Aorta (tissue), 5 donors: ENCODE data around the gene BIVM. TPM values are rescaled to one million over a fixed set of nuclear protein-coding genes. Genes with fewer than 3 reads are reported as not detected.

Source experiments
- ATAC-seq: fragments of 200-7000 bp; cut with Tn5 transposase; one replicate; pipeline ENCODE4 v1.9.1; 2022; ENCODE audit warnings: moderate library complexity; ENCODE audit not compliant: low FRiP score
- DNase-seq, 2 donors: peaks; one replicate each; pipeline ENCODE4 v3.0.0-alpha.2; 2020
- H3K27ac ChIP-seq, 2 donors: one replicate each; pipeline ENCODE4 v1.5.1; 2013; ENCODE audit warnings: low read length in 2 of 2, mild to moderate bottlenecking in 2 of 2, moderate library complexity in 2 of 2, control low read depth in 1 of 2, inconsistent platforms in 1 of 2, low read depth in 1 of 2
- H3K27me3 ChIP-seq, 2 donors: one replicate each; pipeline ENCODE4 v1.6.1; 2013; ENCODE audit warnings: control low read depth in 1 of 2, low read length in 1 of 2, mild to moderate bottlenecking in 1 of 2, moderate library complexity in 1 of 2; ENCODE audit not compliant: insufficient read depth in 2 of 2, control insufficient read depth in 1 of 2
- H3K36me3 ChIP-seq, 2 donors: one replicate each; pipeline ENCODE4 v1.6.1; 2013; ENCODE audit warnings: control low read depth in 1 of 2, low read length in 1 of 2, mild to moderate bottlenecking in 1 of 2; ENCODE audit not compliant: insufficient read depth in 2 of 2, control insufficient read depth in 1 of 2
- H3K4me1 ChIP-seq, 2 donors: one replicate each; pipeline ENCODE4 v1.6.1; 2013; ENCODE audit warnings: low read length in 2 of 2, control low read depth in 1 of 2, mild to moderate bottlenecking in 1 of 2, moderate library complexity in 1 of 2; ENCODE audit not compliant: insufficient read depth in 2 of 2, control insufficient read depth in 1 of 2
- H3K4me3 ChIP-seq, 2 donors: one replicate each; pipeline ENCODE4 v1.5.1; 2013; ENCODE audit warnings: low read length in 2 of 2, control low read depth in 1 of 2, mild to moderate bottlenecking in 1 of 2
- H3K9me3 ChIP-seq: one replicate; pipeline ENCODE4 v1.6.1; 2013; ENCODE audit warnings: mild to moderate bottlenecking, low read length; ENCODE audit not compliant: control insufficient read depth
- WGBS, 2 donors: extraction: QIAGEN DNeasy Blood & Tissue Kit; methylation state at CpG; one replicate each; pipeline ENCODE4 v1.1.7; 2013; 5-methylcytosine and 5-hydroxymethylcytosine counted together
- intact Hi-C, 2 donors: fragments of 100-400 bp; cut with DNase I; formaldehyde crosslinking; loops; one replicate each; pipeline versions ENCODE4 v1.14.2 to v1.15.0; 2022
- polyA plus RNA-seq, 2 donors: library from polyadenylated mRNA; stranded (reverse); fragments of 200-250 nt; gene quantifications; one replicate each; pipeline ENCODE4 v1.2.3, GENCODE V29; 2013
- total RNA-seq, 2 donors: library from RNA; stranded (reverse); fragmentation: NEBNext Ultra II Directional; extraction: Animal tissue kit (Norgen Biotek cat#: 25700); gene quantifications; one replicate each; pipeline ENCODE4 v1.2.1, GENCODE V29; 2021
- donor health status: healthy with polysubstance abuse.
- donor health status: Bipolar disorder and iron deficiency.
- donor health status: DM: no; HTN: no; CAD: no.
- donor health status: DM: no; HTN: no; CAD: no.
- donor health status: DM: yes; HTN: yes; CAD: no.

The BIVM gene
- total and polyA plus RNA-seq, 4 donors: 5.1 to 30.4 (median 16.6) TPM

DNA sequence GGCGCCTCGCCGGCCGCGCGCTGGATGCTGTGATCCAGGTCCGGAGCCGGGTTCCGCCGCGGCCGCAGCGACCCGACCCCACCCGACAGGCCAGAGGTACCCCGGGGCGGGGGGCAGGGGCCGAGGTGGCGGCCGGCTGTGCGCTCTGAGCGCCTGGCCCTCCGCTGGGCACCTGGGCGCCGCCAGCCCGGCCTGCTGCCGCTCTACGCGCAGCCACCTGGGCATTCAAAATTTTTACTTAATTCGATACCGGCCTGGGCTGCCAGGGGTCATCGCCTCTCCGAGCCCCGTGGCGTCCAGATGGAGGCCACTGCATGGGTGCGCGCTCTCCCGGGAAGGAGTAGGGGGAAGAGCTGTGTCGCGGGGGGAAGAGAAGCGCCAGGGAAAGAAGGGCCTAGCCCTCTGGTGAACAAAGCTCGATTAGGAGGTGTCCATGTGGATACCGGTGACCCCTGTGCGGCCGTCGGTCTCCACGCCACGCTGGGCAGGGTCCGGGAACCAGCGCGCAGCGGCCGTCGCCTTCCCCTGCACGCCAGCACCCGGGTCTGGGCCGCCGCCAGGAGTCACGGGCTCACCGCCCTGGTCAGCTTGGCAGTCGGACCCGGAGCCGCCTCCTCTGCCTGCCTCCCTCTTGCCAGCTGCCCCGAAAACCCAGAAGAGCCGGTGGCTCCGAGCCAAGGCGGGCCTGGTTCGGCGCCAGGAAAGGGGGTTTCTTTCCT is 666 bp downstream of the BIVM start:
- WGBS, 2 donors: 0 to 1% methylated on average over 54 to 69 of the region's 69 CpGs
- ATAC-seq (peak; percentile 70), DNase-seq (peak; percentile 60 to 85)
- H3K36me3 ChIP-seq: no peaks in the 10 kb centered on the region
- intact Hi-C loops: loop anchor here (2.0 to 5.0 kb wide), 4 partner anchors 27 to 203 kb away; partner anchors contain the start of genes TEX30 (in 2 of the 2), ERCC5 (in 1 of the 2) and TPP2 (in 1 of the 2)
- H3K4me3 ChIP-seq: peak overlapping the region; percentile 65 to 66
- H3K4me1 ChIP-seq: no peaks in the 10 kb centered on the region
- no peaks in the 10 kb centered on the region for H3K27me3 ChIP-seq
- H3K27ac ChIP-seq: peak overlapping the region in 1 of 2 donors; percentile 25
- H3K9me3 ChIP-seq: no peaks in the 10 kb centered on the region

DNA sequence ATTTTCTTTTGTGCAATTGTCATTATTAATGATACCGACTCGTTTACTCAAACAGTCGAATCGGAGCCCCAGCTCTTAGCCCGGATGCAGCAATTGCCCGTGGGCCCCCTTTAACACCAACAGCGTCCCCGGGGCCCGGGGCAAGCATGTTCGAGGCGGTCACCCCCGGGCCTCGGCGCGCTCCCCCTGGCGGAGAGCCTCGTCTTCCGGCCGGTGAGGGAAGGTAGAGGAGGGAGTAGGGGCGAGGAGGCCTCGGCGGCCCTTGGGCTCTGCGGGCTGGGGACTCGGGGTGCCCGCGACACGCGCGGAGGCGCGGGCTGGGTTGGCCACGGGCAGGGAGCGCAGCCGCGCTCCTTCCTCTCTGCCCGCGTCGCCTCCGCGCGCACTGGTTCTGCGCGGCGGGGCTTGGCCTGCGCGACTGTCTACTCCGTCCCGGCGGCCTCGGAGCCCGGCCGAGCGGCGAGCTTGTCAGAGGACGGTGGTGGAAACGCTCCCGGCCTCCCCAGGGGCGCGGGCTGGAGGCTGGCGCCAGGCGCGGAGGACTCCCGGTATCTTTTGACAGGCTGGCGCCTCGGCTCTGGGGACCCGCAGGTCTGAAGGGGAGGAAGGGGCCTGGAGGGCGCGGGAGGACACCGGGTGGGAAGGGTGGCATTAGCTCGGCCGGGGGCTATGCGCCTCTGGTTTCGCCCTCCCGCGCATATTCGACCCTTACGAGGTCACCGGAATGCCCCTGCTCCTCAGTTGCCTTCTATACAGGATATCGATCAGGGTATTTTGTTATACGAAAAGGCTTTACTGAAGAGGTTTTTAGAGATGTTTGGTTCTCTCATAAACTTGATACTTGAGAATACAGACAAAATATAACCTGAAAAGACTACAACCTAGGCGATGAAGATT is 1.5 kb downstream of the BIVM start:
- no peaks in the 10 kb centered on the region for H3K4me1 ChIP-seq
- peak; percentile 90 for ATAC-seq
- H3K36me3 ChIP-seq: no peaks in the 10 kb centered on the region
- H3K9me3 ChIP-seq: no peaks in the 10 kb centered on the region
- no peaks in the 10 kb centered on the region for H3K27me3 ChIP-seq
- 1 to 2% methylated on average over 70 to 81 of the region's 81 CpGs for WGBS, 2 donors
- intact Hi-C loops: loop anchor here (2.0 kb wide), 2 partner anchors 28 to 44 kb away; partner anchors contain the start of gene TEX30 (in 1 of the 2)
- peak overlapping the region; percentile 14 to 59 for H3K27ac ChIP-seq
- peak; percentile 87 to 94 for DNase-seq
- peak overlapping the region; percentile 65 to 66 for H3K4me3 ChIP-seq

DNA sequence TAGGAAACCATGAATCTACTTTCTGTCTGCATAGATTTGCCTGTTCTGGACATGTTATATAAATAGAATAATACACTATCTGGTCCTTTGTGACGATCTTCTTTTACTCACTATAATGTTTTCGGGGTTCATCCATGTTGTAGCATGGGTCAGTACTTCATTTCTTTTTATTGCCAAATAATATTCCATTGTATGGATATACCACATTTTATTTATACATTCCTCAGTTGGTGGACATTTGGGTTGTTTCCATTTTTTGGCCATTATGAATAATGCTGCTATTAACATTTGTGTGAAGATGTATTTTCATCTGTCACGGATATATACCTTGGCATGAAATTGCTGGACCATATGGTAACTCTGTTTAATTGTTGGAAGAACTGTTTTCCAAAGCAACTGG is 6.8 kb downstream of the BIVM start:
- ATAC-seq (no peak), DNase-seq (no peak)
- peaks cover 0 to 2% of the 10 kb centered on the region in 2 donors for H3K36me3 ChIP-seq
- H3K4me1 ChIP-seq: no peaks in the 10 kb centered on the region
- intact Hi-C loops: no loop called here
- H3K9me3 ChIP-seq: no peaks in the 10 kb centered on the region
- no peak overlapping the region for H3K4me3 ChIP-seq
- H3K27me3 ChIP-seq: no peaks in the 10 kb centered on the region
- H3K27ac ChIP-seq: no peak overlapping the region
- WGBS, 2 donors: 97% methylated on average over 3 of the region's 3 CpGs

DNA sequence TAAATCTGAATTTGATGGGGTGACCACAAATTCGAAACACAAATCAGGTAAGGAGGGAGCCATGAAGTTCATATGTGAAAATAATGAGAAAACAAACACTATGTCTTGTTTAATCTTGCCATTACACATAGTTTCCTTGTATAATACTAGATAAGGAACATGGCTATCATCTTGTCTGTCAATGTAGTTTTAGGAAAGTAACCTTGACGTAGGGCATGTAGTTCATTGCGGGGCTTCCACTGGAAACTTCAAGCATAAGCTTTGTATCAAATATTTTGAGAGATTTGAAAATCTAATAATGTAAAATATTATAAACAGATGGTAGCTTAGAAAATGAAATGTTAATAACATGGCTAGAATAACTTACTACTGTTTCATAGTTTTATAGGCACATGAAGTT is 8.8 kb downstream of the BIVM start:
- H3K4me1 ChIP-seq: no peaks in the 10 kb centered on the region
- ATAC-seq: no peak
- DNase-seq: no peak
- H3K9me3 ChIP-seq: no peaks in the 10 kb centered on the region
- no peaks in the 10 kb centered on the region for H3K27me3 ChIP-seq
- 92% methylated on average over 3 of the region's 3 CpGs for WGBS, 2 donors
- H3K36me3 ChIP-seq: peaks cover 0 to 2% of the 10 kb centered on the region in 2 donors
- intact Hi-C loops: no loop called here
- no peak overlapping the region for H3K4me3 ChIP-seq
- H3K27ac ChIP-seq: no peak overlapping the region

DNA sequence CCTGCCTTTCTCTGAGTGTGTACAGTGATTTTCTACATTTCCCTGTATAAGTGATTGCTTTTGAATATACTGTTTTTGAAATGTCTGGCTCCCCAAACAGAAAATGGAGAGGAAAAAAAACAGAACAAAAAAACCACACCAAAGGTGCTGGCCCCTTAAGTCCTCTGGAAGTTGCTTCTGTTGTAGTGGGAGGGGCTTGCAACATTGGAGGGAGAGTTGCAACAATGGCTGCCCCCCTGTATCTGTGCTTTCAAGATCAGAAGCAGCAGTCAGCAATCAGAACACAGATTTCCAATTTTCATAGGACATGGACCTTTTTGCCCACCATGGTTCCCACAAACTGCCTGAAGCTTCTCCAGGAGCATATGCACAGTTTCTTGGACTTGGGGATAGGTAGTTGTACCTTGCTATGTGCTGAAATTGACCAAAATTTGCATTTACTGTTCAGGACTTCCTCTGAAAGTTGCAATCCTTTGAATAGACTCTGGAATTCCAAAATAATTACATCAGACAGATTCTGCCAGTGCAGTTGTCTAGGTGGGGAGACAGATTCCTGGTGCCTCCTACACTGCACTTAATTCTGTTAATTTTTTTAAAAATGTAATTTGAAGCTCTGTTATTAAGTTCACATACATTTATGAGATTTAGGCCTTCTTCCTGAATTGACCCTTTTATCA is 13.8 kb downstream of the BIVM start:
- intact Hi-C loops: no loop called here
- H3K27me3 ChIP-seq: no peaks in the 10 kb centered on the region
- H3K27ac ChIP-seq: no peak overlapping the region
- ATAC-seq (no peak), DNase-seq (no peak)
- H3K9me3 ChIP-seq: no peaks in the 10 kb centered on the region
- no peak overlapping the region for H3K4me3 ChIP-seq
- H3K4me1 ChIP-seq: no peaks in the 10 kb centered on the region
- no peaks in the 10 kb centered on the region for H3K36me3 ChIP-seq

DNA sequence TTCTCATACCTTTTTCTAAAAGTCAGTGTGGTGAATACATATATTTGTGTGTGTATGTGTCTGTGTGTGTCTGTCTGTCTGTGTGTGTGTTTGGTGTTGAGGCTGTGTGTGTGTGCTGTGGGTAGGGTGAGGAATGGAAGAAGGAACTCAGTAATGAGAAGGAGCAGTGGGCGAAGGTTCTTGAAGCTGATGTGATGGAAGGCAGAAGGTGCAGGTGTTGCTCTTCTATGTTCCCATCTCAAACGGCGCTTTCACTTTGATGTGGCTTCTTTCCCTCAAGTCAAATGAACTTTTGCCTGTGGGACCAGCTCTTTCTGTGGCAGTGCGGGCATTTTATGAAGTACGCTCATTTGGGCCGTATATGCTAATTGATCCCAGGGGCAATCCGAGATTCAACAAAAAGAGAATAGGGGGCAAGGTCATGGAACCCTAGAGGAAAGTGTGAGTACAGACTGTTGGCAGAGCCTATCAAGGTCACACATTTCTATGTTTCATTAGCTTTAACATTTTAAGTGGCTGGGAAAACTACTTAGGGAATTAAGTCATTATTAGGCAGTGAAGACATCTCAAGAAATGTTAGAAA is 15.2 kb downstream of the BIVM start:
- Histone ChIP-seq H3K4me3 (no peak overlapping the region), H3K27ac (no peak overlapping the region), H3K4me1 (no peaks in the 10 kb centered on the region), H3K9me3 (no peaks in the 10 kb centered on the region), H3K36me3 (no peaks in the 10 kb centered on the region), H3K27me3 (no peaks in the 10 kb centered on the region)
- DNase-seq (no peak), ATAC-seq (no peak)
- WGBS, 2 donors: 88 to 91% methylated on average over 7 of the region's 7 CpGs
- intact Hi-C loops: no loop called here

DNA sequence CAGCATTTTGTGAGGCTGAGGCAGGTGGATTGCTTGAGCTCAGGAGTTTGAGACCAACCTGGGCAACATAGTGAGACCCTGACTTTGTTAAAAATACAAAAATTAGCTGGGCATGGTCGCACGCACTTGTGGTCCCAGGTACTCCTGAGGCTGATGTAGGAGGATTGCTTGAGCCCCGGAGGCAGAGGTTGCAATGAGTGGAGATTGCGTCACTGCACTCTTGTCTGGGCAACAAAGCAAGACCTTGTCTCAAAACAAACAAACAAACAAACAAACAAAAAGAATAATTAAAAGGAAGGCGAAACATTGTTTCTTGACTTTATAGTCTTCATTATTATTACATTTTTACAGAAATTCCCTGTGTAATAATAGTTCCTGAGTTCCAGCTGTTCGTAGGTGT is 15.9 kb downstream of the BIVM start:
- Histone ChIP-seq H3K27me3 (no peaks in the 10 kb centered on the region), H3K4me1 (no peaks in the 10 kb centered on the region), H3K4me3 (no peak overlapping the region), H3K9me3 (no peaks in the 10 kb centered on the region), H3K36me3 (no peaks in the 10 kb centered on the region), H3K27ac (no peak overlapping the region)
- no peak for DNase-seq
- intact Hi-C loops: no loop called here
- WGBS, 2 donors: 80 to 87% methylated on average over 6 of the region's 6 CpGs
- no peak for ATAC-seq

DNA sequence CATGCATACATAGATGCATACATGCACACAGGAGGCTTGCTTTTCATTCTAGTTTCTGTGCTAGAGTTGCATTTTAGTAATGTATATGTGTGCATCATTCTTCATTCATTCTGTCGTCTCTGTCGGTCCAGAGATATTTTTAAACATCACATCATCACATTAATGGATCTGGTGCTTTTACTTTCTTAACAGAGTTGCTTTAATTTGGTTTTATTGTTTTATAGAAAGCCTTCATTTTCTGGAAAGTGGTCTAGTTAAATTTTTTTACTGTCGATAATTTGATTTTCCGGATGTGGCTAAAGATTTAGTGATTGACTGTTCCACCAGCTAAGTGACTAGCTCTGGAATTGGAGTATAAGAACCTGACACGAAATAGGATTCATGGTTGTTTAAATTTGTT is 16.9 kb downstream of the BIVM start:
- intact Hi-C loops: no loop called here
- DNase-seq (no peak), ATAC-seq (no peak)
- 74 to 78% methylated on average over 5 of the region's 5 CpGs for WGBS, 2 donors
- H3K9me3 ChIP-seq: no peaks in the 10 kb centered on the region
- no peaks in the 10 kb centered on the region for H3K4me1 ChIP-seq
- no peaks in the 10 kb centered on the region for H3K36me3 ChIP-seq
- no peak overlapping the region for H3K4me3 ChIP-seq
- H3K27me3 ChIP-seq: no peaks in the 10 kb centered on the region
- H3K27ac ChIP-seq: no peak overlapping the region
